HG02678 (cell line): ENCODE data around the gene RAB38.

Experiments used
- ATAC-seq: cut with Tn5 transposase; IDR thresholded peaks from one replicate; pipeline ENCODE4 v1.9.1; 2021; ENCODE audit warnings: mild to moderate bottlenecking, moderate library complexity; ENCODE audit not compliant: unreplicated experiment

RAB38 gene

DNA sequence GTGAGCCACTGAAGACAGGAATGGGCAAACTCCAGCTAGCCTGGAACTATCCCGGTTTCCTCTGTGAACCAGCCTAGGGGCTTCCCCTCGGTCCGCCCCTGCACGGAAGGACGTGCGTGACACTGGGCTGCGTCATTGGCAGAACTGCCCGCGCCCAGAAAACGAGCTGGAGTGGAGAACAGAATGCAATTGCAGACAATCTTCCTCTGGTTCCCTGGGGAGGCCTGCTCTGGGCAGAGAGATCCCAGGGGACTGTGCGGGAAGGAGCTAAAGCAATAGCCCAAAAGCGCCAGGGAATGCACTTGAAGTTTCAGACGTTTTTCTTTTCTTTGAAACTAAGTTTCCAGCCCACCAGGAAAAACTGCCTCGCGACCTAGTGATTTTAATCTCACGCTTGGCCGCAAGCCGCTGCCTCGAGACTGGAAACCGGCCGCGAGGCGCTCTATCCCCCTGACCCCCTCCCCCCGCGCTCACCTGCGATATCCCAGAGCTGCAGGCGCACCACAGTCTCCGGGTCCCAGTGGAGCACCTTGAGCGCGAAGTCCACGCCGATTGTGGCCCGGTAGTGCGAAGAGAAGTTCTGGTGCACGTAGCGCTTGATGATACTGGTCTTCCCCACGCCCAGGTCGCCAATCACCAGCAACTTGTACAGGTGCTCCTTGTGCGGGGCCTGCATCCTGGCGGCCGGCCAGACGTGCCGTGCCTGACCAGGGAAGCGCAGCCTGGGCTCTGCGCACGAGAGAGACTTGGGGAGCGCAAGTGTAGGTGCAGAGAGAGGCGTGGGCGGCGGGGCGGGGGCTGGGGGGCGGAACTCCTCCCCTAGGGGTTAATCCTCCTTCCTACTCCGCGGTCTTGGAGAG, at the start of gene RAB38:
Gene RAB38 (minus strand): TSS at position 735 of the 860 bp plus-strand sequence. CDS start 59 bp downstream, at position 676.
- peak; percentile 58 for ATAC-seq

DNA sequence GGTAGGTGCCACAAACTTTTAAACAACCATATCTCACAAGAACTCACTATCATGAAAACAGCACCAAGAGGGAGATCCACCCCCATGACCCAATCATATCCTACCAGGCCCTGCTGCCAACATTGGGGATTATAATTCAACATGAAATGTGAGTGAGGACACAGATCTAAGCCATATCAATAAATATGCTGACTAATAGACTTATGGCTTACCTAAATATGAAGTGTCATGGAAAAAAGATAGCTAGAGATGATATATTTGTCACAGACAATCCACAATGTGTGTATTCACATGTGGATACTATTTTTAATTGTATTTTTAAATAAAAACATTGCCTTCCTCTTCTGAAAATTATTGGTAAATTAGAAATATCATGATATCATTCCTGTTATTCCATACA, 38.2 kb upstream of the RAB38 start:
- ATAC-seq: no peak

DNA sequence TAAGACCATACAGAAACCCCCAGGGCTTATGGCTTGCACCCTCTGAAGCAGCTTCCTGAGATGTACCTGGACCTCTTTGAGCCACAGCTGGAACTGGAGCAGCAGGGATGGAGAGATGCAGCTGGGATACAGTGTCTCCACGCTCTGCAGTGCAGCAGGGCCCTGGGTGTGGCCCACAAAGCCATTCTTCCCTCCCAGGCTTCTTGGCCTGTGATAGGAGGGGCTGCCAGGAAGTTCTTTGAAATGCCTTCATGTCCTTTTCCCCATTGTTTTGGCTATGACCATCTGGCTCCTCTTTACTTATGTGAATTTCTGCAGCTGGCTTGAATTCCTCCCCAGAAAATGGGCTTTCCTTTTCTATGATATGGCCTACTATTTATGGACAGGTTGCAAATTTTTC, 37.1 kb upstream of the RAB38 start:
- no peak for ATAC-seq

DNA sequence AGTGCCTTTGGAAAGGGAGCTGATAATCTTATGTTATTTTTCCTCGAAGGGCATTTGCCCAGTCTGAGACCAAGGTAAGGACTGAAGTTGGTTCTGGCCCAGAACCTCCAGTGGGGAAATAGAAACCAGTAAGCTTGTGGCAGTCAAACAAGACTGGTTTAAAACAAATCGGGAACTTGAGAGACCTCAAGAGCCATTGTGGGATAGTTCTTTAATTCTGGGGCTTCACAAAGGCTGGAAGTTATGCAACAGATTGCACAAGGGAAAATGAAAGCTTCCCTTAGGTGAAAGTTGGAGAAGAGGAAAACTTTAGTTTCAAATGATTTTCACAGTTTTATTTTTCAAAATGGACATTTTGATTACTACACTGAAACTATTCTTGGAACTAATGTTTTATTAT, 33.5 kb upstream of the RAB38 start:
- no peak for ATAC-seq

DNA sequence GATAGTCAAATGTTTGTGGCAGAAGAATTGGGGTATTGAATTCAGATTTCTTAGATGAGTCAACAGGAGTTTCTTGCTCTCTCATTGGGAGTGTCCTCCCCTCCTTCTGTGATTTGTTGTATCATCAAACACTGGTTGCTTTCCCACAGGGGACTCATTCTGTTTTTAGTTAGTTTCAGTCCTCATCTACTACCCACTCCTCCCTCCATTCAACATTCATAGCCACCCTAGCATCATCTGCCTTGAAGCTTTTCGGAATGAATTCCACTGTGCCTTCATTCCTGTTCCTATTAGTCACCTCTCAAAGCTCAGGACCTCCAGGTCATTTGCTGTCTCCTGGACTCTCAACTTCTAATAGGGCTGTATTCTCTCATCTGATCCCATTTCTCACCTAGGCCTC, 31.5 kb upstream of the RAB38 start:
- ATAC-seq: peak; percentile 65

DNA sequence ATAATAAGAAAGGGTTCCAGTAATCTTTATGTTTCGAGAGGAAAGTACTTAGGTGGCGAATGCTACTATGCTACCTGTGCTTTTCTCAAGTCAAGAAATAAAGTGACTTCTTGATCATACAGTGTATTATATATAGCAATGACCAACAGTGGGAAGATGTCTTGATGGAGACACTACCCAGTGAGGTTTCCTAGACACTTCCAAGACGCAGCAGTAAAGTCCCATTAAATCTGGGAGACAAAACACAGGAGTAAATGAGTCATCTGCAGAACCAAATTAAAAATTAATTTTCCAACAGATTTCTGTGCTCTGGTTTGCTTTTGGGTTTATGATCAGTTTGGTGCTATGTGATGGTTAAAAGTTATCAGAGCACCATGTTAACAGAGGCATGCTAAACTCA, 29.1 kb upstream of the RAB38 start:
- no peak for ATAC-seq

DNA sequence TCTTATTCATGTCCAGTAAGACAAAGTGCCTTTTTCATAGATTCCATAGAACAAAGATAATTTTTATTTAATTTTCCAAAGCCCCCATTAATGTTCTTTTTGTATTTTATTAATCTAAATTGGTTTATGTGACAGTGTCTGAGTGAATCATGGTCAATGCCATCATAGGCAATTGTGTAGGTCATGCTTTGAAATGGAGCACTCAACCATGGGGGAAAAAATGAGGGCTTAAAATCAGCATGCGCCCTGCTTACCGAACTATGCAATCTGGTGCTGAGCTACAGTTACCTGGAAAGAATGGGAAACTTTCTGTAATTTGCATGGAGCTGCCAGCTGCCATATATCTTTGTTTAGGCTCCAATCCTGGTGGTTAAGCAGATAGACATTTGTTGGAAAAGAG, 28.4 kb upstream of the RAB38 start:
- ATAC-seq: no peak

DNA sequence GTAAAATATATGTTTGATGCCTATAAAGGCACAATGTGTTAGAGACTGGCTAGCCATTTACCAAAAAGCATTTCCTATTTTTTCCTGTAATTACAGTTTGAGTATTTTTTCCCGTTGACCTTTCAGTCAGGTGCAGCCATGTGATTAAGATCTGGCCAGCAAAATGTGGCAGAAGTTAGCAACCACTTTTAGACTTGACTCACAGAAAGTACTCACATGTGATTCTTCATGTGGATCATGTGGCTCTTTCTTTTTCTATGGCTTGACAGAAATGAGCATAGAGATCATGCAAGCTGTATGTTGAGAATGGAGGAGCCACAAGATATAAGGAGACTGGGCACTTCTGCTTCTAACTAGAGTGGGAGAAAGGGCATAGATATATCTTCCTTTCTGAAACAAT, 27.3 kb upstream of the RAB38 start:
- no peak for ATAC-seq

DNA sequence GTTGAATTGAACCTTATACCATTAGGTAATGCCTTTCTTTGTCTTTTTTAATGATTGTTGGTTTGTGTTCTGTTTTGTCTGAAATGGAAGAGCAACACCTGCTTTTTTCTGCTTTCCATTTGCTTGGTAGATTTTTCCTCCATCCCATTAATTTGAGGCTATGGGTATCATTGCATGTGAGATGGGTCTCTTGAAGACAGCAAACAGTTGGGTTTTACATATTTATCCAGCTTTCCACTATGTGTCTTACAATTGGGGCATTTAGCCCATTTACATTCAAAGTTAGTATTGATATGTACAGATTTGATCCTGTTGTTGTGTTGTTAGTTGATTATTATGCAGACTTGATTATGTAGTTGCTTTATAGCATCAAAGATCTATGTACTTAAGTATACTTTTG, 21.1 kb upstream of the RAB38 start:
- ATAC-seq: no peak

DNA sequence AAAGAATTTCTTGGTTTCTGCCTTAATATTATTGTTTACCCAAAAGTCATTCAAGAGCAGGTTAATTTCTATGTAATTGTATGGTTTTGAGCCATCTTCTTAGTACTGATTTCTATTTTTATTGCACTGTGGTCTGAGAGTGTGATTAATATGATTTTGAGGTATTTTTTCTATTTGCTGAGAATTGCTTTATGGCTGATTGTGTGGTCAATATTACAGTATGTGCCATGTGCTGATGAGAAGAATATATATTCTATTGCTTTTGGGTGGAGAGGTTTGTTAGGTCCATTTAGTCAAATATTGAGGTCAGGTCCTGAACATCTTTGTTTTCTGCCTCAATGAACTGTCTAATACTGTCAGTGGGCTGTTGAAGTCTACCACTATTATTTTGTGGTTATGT, 20.7 kb upstream of the RAB38 start:
- no peak for ATAC-seq

DNA sequence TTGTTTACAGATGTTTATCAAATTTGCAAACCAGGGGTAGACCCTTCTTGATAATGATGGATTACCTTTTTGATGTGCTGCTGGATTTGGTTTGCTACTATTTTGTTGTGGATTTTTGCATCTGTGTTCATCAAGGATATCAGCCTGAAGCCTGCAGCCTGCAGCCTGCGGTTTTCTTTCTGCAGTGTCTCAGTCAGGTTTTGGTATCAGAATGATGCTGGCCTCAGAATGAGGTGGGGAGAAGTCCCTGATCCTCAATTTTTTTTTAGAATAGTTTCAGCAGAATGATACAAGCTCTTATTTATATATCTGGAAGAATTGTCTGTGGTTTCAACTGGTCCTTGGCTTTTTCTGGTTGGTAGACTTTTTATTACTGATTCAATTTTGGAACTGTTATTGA, 19.7 kb upstream of the RAB38 start:
- no peak for ATAC-seq

DNA sequence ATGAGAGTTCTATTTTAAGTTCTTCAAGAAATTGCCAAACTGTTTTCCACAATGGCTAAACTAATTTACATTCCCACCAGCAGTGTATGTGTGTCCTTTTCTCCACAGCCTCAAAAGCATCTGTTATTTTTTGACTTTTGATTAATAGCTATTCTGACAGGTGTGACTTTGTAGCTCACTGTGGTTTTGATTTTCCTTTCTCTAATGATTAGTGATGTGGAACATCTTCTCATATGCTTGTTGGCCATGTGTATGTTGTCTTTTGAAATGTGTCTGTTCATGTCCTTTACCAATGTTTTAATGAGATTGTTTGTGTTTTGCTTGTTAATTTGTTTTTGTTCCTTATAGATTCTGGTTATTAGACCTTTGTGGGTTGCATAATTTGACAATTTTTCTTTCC, 18.0 kb upstream of the RAB38 start:
- ATAC-seq: no peak

DNA sequence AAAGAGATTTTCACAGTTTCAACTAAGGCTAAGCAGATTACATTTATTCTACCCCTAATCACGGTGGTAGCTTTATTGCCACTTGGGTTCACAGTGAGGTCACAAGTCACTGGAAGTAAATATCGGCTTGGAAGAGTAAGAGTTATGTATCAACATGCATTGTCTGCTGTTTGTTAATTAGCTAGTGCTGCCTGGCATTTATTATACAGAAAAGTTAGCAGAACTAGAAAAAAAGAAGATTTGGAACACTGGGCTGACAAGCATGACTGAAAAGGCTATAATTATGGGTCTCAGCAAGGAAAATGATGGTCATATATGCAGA, 13.7 kb upstream of the RAB38 start:
- no peak for ATAC-seq

DNA sequence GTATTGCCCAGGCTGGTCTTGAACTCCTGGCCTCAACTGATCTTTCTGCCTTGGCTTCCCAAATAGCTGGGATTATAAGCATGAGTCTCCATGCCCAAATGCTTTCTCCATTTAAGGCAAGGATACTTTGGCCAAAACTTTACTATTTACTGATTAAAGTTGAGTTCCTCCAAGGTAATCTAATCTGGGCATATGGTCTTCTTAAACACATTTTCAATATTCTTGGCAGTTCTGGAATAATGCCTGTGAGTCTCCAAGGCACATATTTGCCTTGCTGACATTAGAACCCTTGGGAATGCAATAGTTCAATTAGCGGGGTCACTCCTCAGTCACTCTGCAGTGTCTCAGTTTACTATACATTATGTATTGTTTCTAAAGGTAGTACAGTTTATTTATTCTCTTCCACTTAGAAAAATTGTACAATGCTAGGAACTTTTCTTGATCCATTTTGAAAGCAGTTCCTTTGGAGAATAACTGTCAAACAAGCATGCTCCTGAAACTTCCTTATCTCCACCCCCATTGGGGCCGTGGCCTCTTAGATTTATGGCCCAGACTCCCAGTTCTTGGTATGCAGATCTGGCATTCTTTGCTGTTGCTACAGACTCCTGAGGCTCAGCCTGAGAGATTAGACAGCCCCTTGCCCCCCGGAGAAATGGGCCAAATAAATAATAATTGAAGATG, 13.1 kb upstream of the RAB38 start:
- ATAC-seq: no peak

DNA sequence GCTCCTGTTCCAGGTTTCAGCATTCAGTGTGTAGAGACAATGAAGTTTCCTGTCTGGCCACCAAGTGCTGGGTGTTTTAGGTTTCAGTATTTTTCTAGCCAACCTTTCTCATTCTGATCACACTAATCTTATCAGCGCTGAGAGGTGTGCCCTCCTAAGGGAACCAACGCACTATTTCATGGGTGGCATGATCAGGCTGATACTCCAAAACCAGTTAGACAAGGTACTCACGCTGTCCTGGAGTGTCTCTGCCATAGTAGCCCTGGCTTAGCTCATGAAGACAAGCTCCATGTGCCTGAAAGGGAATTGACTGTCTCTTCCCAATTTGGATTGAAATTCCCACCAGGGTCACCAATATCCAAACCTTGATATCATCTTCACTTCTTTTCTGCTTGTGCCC, 8.0 kb upstream of the RAB38 start:
- ATAC-seq: no peak

DNA sequence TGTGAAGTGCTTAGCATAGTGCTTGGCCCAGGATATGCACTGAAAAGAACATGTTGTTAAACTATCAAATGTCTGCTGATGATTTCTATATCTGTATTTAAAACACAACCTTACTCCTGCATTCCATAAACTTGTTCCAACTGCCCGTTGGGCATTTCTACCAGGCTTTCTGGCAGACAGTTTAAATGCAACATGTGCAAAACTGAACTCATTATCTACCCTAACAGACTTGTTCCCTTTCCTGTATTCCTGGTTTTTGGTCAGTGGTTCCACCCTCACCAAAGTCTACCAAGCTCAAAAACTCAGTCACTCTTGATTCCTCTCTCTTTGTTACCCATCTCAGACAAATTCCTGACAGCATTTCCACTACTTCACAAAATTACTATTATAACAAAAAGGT, 6.5 kb upstream of the RAB38 start:
- no peak for ATAC-seq

DNA sequence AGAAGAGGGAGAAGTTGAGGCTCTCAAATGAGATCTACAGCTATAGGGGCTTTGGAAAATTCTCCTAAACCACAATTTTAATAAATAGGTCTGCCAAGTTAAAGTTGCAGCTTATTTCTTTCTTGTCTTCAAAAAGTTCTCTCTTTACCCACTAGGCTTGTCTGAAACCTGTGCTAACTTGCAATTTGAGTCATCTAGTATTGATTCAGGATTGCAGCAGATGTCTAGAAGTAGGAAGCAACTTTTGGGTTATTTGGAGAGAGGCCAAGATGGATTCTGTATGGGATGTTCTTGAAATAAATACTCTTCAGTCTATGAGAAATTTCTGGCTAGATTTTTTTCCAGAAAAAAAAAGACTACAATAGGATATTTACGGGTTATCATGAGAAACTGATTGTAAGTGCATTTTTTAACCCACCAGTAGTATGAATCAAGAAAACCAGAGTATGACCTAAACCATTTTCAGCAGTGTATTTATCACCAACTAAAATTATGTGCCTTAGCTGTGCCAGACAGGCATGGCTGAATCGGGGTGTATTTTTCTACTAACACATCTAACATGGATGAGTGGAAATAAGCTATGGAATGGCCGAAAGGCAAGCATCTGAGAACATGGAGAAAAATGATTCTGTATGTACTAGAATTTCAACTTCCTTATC, 4.9 kb upstream of the RAB38 start:
- ATAC-seq: no peak

DNA sequence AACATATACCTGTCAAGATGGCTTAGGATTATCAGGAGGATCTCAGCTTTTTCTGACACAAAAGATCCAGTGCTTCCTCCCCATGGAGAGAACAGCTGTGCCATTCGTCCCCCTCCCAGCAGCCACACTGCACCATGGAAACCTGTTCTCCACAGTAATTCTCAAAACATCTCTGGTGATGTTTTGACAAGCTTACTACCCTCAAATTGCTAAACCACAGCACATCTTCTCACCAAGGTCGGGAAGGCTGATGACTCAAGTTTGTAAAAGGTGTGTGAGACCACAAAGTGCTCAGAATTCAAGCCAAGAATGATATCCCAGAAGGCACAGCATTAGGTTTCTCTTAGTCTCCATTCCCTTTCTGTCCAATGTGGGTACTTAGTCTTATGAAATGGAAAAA, 3.9 kb upstream of the RAB38 start:
- ATAC-seq: peak; percentile 51

DNA sequence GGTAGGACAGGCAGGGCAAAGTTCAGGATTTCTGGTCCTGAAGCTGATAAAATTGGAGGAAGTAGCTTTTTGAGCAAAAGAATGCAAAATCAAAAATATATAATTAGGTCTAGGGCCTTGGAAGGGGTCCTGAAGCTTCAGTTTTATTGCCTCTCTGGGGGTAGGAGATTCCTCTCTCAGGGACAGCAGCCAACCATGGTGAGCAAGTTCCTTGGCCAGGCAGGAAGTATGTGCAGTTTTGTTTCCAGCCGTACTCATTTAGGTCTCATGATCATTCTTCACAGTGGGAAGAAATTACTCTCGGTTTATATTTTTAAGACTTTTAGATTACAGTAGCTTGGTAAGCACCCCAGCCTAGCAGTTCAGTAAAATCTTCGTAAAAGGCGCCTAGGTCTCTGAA, 2.9 kb upstream of the RAB38 start:
- ATAC-seq: no peak

DNA sequence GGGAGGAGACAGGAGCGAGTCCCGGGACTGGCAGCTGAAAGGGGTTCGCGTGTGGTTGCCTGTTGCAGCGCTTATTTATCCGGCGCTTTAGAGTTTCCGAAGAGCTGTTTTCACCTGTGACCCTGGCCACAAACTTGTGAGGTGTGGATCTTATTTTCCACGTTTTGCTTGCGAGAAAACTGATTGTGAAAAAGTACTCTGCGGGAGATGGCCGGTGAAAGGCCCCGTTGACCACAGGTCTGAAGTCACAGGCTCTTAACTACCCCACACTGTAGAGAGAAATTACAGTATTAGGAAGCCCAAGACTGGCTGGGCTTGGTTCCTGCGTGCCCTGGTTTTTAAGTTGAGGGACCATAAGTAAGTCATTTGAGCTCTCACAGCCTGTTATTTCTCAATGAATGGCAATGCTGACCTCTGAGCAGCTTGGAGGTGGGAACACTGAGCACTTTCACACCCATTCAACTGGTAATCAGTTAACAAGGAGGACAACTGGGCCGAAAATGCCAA, 379 bp upstream of the RAB38 start:
- ATAC-seq: peak; percentile 35

DNA sequence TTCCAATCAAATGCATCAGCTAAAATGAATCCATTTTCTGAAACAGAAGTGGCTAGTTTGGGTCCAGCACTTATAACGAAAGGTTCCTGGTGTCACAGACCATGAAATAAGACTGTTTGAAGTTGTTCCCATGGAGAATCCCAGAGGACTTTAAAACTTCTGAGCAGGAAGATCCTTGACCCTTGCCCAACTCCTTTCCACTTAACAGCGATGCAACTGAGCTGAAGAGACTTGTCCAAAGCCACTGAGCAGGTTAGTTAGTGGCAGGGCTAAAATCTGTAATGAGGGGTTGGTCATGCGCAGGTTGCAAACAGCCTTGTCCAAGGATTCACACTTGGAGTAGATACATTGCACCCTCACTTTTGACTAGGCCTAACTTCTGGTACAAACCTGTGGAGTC, 1.3 kb downstream of the RAB38 start:
- ATAC-seq: no peak

DNA sequence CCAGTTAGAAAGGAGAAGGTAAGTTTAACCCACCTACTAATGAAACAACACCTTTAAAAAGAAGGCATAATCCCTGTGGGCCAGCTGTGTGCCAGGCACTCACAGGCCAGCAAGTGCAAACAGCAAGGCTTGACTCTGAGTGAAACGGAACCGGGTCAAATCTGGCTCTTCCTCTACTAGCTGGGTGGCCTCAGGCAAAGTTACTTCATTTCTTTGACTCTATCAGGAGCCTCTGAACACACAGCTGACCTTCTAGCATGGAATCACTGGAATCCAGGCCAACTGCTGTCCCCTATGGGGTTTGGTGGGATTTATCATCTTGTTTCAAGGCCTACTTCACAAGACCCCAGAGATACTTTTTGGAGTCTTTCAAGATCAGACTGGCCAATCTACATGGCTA, 3.3 kb downstream of the RAB38 start:
- no peak for ATAC-seq
